ENCODE results near the gene UBE2F.

- TF ChIP-seq CTCF (conservative IDR thresholded peaks at IDR 0.05) = no peak
- no peak for TF ChIP-seq EZH2 (IDR thresholded peaks at IDR 0.05; ENCODE audit: low read depth)
Observed at GRCh38 chr2:238010572-238010971, 43.8 kb downstream of the UBE2F start.
